Skin epidermis (tissue), 12 donors: ENCODE results near the gene PASD1.

Experiments
- H3K27ac ChIP-seq, 21 experiments: fragments of 200-600 bp; sonication (generic) in 11 of 21; one replicate each; pipeline ENCODE4 v1.5.0; 2020; ENCODE audit warnings: mild to moderate bottlenecking in 3 of 21, inconsistent platforms in 2 of 21, moderate library complexity in 2 of 21
- H3K4me3 ChIP-seq, 7 experiments: fragments of 200-600 bp; sonication (generic) in 2 of 7; one replicate each; pipeline ENCODE4 v1.5.0; 2020; ENCODE audit warnings: inconsistent platforms in 2 of 7, mild to moderate bottlenecking in 2 of 7, moderate library complexity in 1 of 7

Gene PASD1

DNA sequence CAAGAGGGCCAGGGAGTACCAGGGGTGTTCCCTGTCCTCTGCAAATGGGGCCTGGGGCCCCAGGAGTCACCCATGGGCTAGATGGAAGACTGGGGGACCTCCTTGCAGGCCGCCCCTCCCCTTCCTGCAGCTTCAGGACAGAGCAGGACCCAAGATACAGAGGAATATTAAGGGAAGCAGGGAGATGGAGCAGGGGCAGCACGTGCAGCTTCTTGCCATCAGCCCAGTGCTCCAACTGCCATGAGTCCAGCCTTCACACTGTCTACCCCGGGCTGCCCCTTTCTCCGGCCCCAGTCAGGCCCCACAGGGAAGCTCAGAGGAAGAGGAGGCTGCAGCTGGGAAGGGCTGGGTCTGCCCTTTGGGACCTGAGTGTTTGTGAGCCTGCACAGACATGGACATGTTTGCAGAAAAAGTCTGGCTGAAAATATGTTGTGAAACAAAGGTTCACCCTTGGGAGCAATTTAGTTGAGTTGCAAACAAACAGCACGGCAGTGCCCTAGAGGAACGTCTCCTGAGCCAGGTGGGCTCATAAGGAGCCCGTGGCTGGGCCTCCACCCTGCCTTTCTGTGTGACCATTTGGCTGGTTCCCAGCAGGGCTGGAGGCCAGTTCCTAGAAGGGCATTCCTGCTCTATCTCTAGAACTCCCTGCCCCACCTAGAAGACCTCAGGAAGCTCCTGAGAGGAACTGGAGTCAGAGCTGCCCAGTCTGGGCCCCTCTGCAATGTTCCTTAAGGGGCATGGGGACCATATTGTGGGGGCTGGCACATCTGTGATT lies 161.3 kb downstream of the PASD1 start:
- no peak overlapping the region for H3K4me3 ChIP-seq
- H3K27ac ChIP-seq, result no peak overlapping the region

DNA sequence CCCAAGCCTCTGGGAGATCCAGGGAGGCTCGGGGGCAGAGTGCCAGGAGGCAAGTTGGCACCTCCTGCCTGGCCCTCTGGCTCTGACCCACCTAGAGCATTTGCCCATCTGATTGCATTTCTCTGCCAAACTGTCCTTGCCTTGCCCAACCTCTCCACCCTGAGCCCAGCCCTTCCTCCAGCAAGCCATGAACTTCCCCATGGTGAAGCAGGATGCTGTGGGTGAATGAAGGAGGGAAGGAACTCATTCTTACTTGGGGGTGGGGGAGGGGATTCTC lies 161.8 kb downstream of the PASD1 start:
- H3K4me3 ChIP-seq, result no peak overlapping the region
- no peak overlapping the region for H3K27ac ChIP-seq
